OCI-M1 (cell line): ENCODE results near the gene CKS1B.
A peak's percentile ranks its signal among the peaks of the same experiment; 100 is the strongest.
"Not testable (repeated sequence)": the region's sequence is repeated elsewhere in the genome, so short reads cannot be mapped to it uniquely, and the experiment has no call there.

ENCODE experiments used
- DNase-seq: peaks from one replicate; lab custom pipeline; 2025; lab: John Stamatoyannopoulos, UW

Gene CKS1B

GRCh38 chr1:154964359-154964758 is 10.1 kb upstream of the CKS1B start:
- no peak for DNase-seq

- no peak for DNase-seq
These were observed 8.4 kb upstream of the CKS1B start for GRCh38 chr1:154966111-154966510.

GRCh38 chr1:154967331-154967950 is 7.0 kb upstream of the CKS1B start:
- DNase-seq = no peak

- no peak for DNase-seq
These were observed 5.8 kb upstream of the CKS1B start for GRCh38 chr1:154968731-154969130.

GRCh38 chr1:154969246-154969645 is 5.2 kb upstream of the CKS1B start:
- no peak for DNase-seq

- DNase-seq = no peak
These were observed 4.5 kb upstream of the CKS1B start for GRCh38 chr1:154969860-154970452.

- DNase-seq = peak; percentile 96
These were observed 3.7 kb upstream of the CKS1B start, which contains the start of gene SHC1 for GRCh38 chr1:154970631-154971340. Gene SHC1, minus strand, starts transcription at chr1:154970747. Its CDS starts 221 bp downstream, at chr1:154970526.

- no peak for DNase-seq
These were observed 3.0 kb upstream of the CKS1B start for GRCh38 chr1:154971341-154971998.

GRCh38 chr1:154972213-154972516 is 2.3 kb upstream of the CKS1B start:
- no peak for DNase-seq

- peak; percentile 74 for DNase-seq
These were observed 1.8 kb upstream of the CKS1B start for GRCh38 chr1:154972517-154973343.

GRCh38 chr1:154973344-154974101 is 958 bp upstream of the CKS1B start:
- DNase-seq = peak; percentile 100

GRCh38 chr1:154974808-154975408 is 427 bp downstream of the CKS1B start:
- peak; percentile 99 for DNase-seq

- DNase-seq = peak; percentile 92
These were observed 1.1 kb downstream of the CKS1B start for GRCh38 chr1:154975409-154976059.

- not testable (repeated sequence) for DNase-seq
These were observed 3.3 kb downstream of the CKS1B start for GRCh38 chr1:154977762-154978161.

- no peak for DNase-seq
These were observed 3.9 kb downstream of the CKS1B start for GRCh38 chr1:154978360-154978759.

- peak; percentile 75 for DNase-seq
These were observed 7.9 kb downstream of the CKS1B start for GRCh38 chr1:154982341-154982740.

- peak; percentile 100 for DNase-seq
These were observed 8.6 kb downstream of the CKS1B start, which contains the start of gene FLAD1 for GRCh38 chr1:154982897-154983648. Gene FLAD1, plus strand, starts transcription at chr1:154983344. Its CDS starts 351 bp downstream, at chr1:154983695.

GRCh38 chr1:154983776-154984466 is 9.4 kb downstream of the CKS1B start:
- DNase-seq = peak; percentile 43

- not testable (repeated sequence) for DNase-seq
These were observed 12.3 kb downstream of the CKS1B start for GRCh38 chr1:154986736-154987135.
